ENCODE results near the gene MED27. TPM values are rescaled to one million over a fixed set of nuclear protein-coding genes. Genes with fewer than 3 reads are reported as not detected.

MED27 gene
- polyA plus RNA-seq, 1 experiment: 36.9 TPM

GRCh38 chr9:132094314-132094791, 14.7 kb upstream of the MED27 start:
- CTCF ChIA-PET: interaction anchor here (1.2 kb wide), 1 partner anchor 10 kb away, joined by 3 read pairs; no protein-coding TSS in a partner anchor

GRCh38 chr9:132090771-132091170, 11.1 kb upstream of the MED27 start:
- no peak for DNase-seq (ENCODE audit: low read depth)
- Histone ChIP-seq H3K36me3 (ENCODE audit: control insufficient read depth, insufficient read depth, low read length) (no peaks in the 10 kb centered on the region), H3K4me3 (ENCODE audit: low read depth, low read length) (no peak overlapping the region), H3K27me3 (ENCODE audit: control insufficient read depth, insufficient read depth, low read length) (peaks cover 9% of the 10 kb centered on the region)
- POLR2A ChIA-PET: no interaction called here
- TF ChIP-seq CTCF (IDR thresholded peaks at IDR 0.05; ENCODE audit: insufficient read depth, low read depth, low read length): no peak
- CTCF ChIA-PET: interaction anchor here (0.6 kb wide), 1 partner anchor 875 kb away, joined by 4 read pairs; no protein-coding TSS in a partner anchor

More at GRCh38 chr9:132094314-132094791, 14.7 kb upstream of the MED27 start:
- Histone ChIP-seq H3K36me3 (ENCODE audit: control insufficient read depth, insufficient read depth, low read length) (no peaks in the 10 kb centered on the region), H3K27me3 (ENCODE audit: control insufficient read depth, insufficient read depth, low read length) (peaks cover 12% of the 10 kb centered on the region), H3K4me3 (ENCODE audit: low read depth, low read length) (no peak overlapping the region)
- TF ChIP-seq CTCF (IDR thresholded peaks at IDR 0.05; ENCODE audit: insufficient read depth, low read depth, low read length): no peak
- POLR2A ChIA-PET: no interaction called here
- DNase-seq (ENCODE audit: low read depth): peak; percentile 72

- Histone ChIP-seq H3K27me3 (ENCODE audit: control insufficient read depth, insufficient read depth, low read length) (peaks cover 9% of the 10 kb centered on the region), H3K4me3 (ENCODE audit: low read depth, low read length) (no peak overlapping the region), H3K36me3 (ENCODE audit: control insufficient read depth, insufficient read depth, low read length) (no peaks in the 10 kb centered on the region)
- ChIA-PET POLR2A (no interaction called here), CTCF (no interaction called here)
- DNase-seq (ENCODE audit: low read depth): no peak
- TF ChIP-seq CTCF (IDR thresholded peaks at IDR 0.05; ENCODE audit: insufficient read depth, low read depth, low read length): no peak
Measured at GRCh38 chr9:132087438-132088030, 7.9 kb upstream of the MED27 start.

- no peak for TF ChIP-seq CTCF (IDR thresholded peaks at IDR 0.05; ENCODE audit: insufficient read depth, low read depth, low read length)
- CTCF ChIA-PET: no interaction called here
- peaks cover 4% of the 10 kb centered on the region; the same call in 1 of the 2 replicates for H3K27me3 ChIP-seq (ENCODE audit: control insufficient read depth, insufficient read depth, low read length)
- no peak overlapping the region for H3K4me3 ChIP-seq (ENCODE audit: low read depth, low read length)
- H3K36me3 ChIP-seq (ENCODE audit: control insufficient read depth, insufficient read depth, low read length): no peaks in the 10 kb centered on the region
- POLR2A ChIA-PET: no interaction called here
- DNase-seq (ENCODE audit: low read depth): no peak
Measured at GRCh38 chr9:132082188-132082587, 2.5 kb upstream of the MED27 start.

GRCh38 chr9:132078699-132079356, 839 bp downstream of the MED27 start:
- DNase-seq (ENCODE audit: low read depth): no peak
- ChIA-PET POLR2A (no interaction called here), CTCF (interaction anchor here (1.0 kb wide), 1 partner anchor 190 kb away, joined by 3 read pairs; no protein-coding TSS in a partner anchor)
- no peak for TF ChIP-seq CTCF (IDR thresholded peaks at IDR 0.05; ENCODE audit: insufficient read depth, low read depth, low read length)
- Histone ChIP-seq H3K27me3 (ENCODE audit: control insufficient read depth, insufficient read depth, low read length) (no peaks in the 10 kb centered on the region), H3K36me3 (ENCODE audit: control insufficient read depth, insufficient read depth, low read length) (peaks cover 2% of the 10 kb centered on the region; the same call in 1 of the 2 replicates), H3K4me3 (ENCODE audit: low read depth, low read length) (peak overlapping the region; percentile 74)
